NCI-H2029 treated with DMSO at 0.1 percent for 48 hours (cell line): ENCODE measurements around the gene FMO5.
A peak's percentile ranks its signal among the peaks of the same experiment; 100 is the strongest.
"Not testable (repeated sequence)": the region's sequence is repeated elsewhere in the genome, so short reads cannot be mapped to it uniquely, and the experiment has no call there.

Experiments used
- DNase-seq: peaks from one replicate; lab custom pipeline; 2025; lab: John Stamatoyannopoulos, UW

FMO5 gene

GRCh38 chr1:147207192-147207591, 17.9 kb downstream of the FMO5 start:
- no peak for DNase-seq

DNA sequence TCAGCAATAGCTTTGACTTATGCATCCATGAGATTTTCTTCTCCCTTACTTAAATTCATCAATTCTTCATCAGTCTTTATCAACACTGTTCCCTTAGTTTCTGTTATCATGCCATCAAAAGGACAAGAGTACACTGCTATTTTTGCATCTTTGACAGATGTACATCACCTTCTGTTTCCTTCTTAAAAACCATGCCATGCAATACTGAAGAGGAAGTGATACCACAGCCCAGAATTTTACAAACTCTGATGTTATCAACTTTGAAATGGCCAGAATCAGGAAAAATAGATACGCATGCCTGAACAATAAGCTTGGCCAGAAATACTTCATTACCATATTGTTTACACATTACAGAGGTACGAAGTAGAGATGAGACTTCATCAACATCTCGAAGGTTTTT, 21.1 kb downstream of the FMO5 start:
- no peak for DNase-seq

GRCh38 chr1:147202576-147202975, 22.6 kb downstream of the FMO5 start:
- DNase-seq, result no peak

DNA sequence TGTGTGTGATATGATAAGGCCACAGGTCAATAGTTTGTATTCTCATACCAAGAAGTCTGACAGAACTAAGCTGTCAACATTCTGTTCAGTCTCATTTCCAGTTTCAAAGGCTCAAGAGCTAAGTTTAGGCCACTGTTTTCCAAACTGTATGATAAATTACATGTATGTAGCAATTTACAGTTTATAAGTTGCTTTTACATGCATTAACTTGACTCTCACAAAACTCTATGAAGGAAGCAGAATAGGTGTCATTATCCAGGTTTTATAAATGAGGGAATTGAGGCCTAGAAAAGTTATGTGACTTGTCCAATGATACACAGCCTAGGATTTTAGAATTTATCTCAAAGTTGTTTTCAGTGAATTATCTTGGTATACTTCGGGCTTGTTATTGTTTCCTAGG, 23.4 kb downstream of the FMO5 start:
- DNase-seq, result no peak

DNA sequence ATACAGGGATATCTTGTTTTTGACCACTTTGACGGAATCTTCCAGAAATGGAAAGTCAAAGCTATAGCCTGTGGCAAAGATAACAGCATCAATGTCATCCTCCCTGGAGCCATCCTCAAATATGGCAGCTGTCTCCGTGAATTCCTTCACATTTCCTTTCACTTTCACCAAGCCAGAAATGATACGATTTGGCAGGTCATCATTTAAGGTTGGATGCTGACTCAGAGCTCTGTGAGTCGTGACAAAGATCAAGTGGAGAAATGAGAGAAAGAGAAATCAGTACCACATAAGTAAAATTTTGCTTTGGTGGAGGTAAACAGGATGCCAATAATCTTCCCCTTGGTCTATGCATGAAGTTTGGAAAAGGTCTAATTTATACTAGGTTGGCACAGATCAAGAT, 23.9 kb downstream of the FMO5 start:
- no peak for DNase-seq

GRCh38 chr1:147197324-147197723, 27.8 kb downstream of the FMO5 start:
- DNase-seq, result not testable (repeated sequence)

DNA sequence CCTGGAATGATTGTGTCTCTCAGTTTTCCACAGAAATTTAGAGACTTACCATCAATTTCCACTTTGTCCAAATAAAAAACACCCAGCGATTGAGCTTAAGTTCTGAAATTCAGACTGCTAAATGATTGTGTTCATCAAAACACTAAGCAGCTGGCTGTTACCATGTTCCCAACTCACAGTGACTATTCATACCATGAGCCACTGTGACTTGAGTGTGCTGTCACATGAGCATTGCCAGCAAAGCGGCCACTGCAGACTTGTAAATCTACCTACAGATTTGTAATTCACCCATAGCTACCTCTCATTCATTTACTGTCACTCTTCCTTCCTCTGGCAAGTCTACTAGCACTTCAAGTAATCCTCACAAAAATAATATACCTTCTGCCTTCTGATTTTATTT, 35.6 kb downstream of the FMO5 start:
- DNase-seq, result no peak

- DNase-seq, result no peak
Observed at GRCh38 chr1:147185432-147185831, 39.7 kb downstream of the FMO5 start.

DNA sequence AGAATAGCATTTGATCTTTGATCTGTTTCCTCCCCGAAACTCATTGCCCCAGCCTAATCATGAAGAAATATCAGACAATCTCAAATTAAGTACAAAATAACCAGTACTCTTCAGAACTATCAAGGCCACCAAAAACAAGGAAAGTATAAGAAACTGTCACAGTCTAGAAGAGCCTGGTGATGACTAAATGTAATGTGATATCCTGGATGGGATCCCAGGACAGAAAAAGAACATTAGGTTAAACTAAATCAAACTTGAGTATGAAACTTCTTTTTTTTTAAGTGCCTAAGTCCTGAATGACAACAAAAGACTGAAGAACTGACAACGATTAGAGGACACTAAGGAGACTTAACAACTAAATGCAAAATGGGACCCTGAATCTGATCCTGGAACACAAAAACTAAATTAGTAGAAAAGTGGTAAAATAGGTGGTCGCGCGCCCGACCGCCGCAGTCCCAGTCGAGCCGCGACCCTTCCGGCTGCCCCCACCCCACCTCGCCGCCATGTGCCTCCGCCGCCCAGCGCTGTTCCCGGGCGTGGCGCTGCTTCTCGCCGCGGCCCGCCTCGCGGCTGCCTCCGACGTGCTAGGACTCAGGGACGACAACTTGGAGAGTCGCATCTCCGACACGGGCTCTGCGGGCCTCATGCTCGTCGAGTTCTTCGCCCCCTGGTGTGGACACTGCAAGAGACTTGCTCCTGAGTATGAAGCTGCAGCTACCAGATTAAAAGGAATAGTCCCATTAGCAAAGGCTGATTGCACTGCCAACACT, 47.3 kb downstream of the FMO5 start:
- no peak for DNase-seq

GRCh38 chr1:147172168-147173016, 52.7 kb downstream of the FMO5 start, which contains the start of gene PRKAB2:
Gene PRKAB2, minus strand, starts transcription at chr1:147172470. Its CDS starts 326 bp downstream, at chr1:147172144.
- peak; percentile 84 for DNase-seq

GRCh38 chr1:147171399-147172167, 53.6 kb downstream of the FMO5 start:
- DNase-seq, result no peak

DNA sequence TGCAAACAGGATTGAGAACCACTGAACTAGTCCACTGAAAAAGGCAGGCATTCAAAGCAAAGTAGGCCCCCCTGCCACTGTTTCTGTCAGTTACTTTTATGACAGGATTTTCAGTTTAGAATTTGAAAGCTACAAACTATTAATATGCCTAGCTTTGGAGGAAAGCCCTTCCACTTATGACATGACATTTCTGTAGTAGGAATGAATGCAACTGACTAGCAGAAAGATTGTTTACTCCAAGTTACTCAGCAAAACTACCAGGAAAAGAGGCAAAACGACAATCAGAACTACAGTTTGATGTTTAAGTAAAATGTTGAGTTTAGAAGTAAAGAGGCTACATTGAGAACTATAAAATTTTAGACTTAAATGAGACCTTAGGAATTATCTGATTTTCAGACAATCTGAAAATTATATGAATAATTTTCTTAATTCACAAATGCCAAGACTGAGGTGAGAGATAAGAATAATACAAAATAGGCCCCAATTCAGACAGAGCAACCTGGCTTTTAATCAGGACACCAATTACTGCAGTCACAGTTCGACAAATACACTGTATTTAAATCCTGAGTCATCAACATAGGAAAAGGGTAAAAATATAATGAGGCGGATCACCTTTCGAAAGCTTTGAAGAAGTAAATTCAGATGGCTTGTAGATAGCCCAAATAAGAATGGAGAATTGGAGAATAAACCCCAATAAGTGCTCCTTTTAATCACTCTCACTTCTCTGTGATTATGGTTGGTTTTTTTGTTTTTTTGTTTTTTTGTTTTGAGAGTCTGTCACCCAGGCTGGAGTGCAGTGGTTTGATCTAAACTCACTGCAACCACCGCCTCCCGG, 55.1 kb downstream of the FMO5 start:
- DNase-seq, result no peak

GRCh38 chr1:147169171-147169570, 56.0 kb downstream of the FMO5 start:
- DNase-seq, result no peak

GRCh38 chr1:147168626-147169058, 56.5 kb downstream of the FMO5 start:
- no peak for DNase-seq

- no peak for DNase-seq
Observed at GRCh38 chr1:147167365-147167764, 57.8 kb downstream of the FMO5 start.

- no peak for DNase-seq
Observed at GRCh38 chr1:147163019-147163418, 62.1 kb downstream of the FMO5 start.

GRCh38 chr1:147162093-147162492, 63.0 kb downstream of the FMO5 start:
- no peak for DNase-seq

GRCh38 chr1:147157116-147157515, 68.0 kb downstream of the FMO5 start:
- not testable (repeated sequence) for DNase-seq

- no peak for DNase-seq
Observed at GRCh38 chr1:147156642-147157041, 68.5 kb downstream of the FMO5 start.

DNA sequence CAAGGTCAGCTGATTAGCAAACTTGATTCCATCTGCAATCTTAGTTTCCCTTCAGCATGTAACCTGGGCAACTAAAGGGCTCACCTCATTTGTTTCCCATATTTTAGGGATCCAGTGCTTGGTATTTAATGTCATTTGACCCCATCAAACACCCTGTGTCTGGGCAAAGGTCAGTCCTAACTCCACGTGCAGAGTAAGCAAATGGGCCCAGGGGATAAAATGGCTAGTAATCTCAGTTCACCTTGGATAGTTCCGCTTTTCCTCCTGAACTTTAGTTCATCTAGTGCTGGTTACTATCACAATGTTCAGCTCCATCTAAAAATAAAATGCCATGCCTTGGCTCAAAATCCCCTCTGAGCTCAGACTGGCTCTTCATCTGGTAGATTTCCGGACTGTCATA, 72.4 kb downstream of the FMO5 start:
- DNase-seq, result no peak

- DNase-seq, result no peak
Observed at GRCh38 chr1:147151244-147151643, 73.9 kb downstream of the FMO5 start.
